GM19238 (cell line): ENCODE measurements around the gene POU3F1.

Source experiments
- DNase-seq: peaks from one replicate; pipeline ENCODE4 v3.0.0; 2011; ENCODE audit warnings: low spot score; ENCODE audit not compliant: insufficient read length

POU3F1 gene

GRCh38 chr1:38004284-38005108, 42.1 kb downstream of the POU3F1 start:
- DNase-seq: no peak

GRCh38 chr1:38003261-38004250, 43.0 kb downstream of the POU3F1 start:
- no peak for DNase-seq

- no peak for DNase-seq
These were observed 45.8 kb downstream of the POU3F1 start for GRCh38 chr1:38000529-38001455.

- DNase-seq: no peak
These were observed 46.4 kb downstream of the POU3F1 start for GRCh38 chr1:38000233-38000528.

GRCh38 chr1:37999430-38000232, 47.0 kb downstream of the POU3F1 start:
- no peak for DNase-seq

GRCh38 chr1:37998913-37999429, 47.6 kb downstream of the POU3F1 start:
- no peak for DNase-seq

GRCh38 chr1:37998089-37998808, 48.3 kb downstream of the POU3F1 start:
- no peak for DNase-seq

GRCh38 chr1:37997256-37998088, 49.1 kb downstream of the POU3F1 start:
- DNase-seq: no peak

GRCh38 chr1:37995751-37996345, 50.7 kb downstream of the POU3F1 start:
- DNase-seq: no peak

- DNase-seq: no peak
These were observed 51.6 kb downstream of the POU3F1 start for GRCh38 chr1:37994886-37995566.
